ENCODE results near the gene BPIFA3.

The BPIFA3 gene

GRCh38 chr20:33224399-33224798, 7.2 kb downstream of the BPIFA3 start:
- DNase-seq (ENCODE audit: low read depth) = no peak

- no peak for DNase-seq (ENCODE audit: low read depth)
Measured at GRCh38 chr20:33229843-33230242, 12.7 kb downstream of the BPIFA3 start.

GRCh38 chr20:33231237-33231636, 14.1 kb downstream of the BPIFA3 start:
- no peak for DNase-seq (ENCODE audit: low read depth)

DNA sequence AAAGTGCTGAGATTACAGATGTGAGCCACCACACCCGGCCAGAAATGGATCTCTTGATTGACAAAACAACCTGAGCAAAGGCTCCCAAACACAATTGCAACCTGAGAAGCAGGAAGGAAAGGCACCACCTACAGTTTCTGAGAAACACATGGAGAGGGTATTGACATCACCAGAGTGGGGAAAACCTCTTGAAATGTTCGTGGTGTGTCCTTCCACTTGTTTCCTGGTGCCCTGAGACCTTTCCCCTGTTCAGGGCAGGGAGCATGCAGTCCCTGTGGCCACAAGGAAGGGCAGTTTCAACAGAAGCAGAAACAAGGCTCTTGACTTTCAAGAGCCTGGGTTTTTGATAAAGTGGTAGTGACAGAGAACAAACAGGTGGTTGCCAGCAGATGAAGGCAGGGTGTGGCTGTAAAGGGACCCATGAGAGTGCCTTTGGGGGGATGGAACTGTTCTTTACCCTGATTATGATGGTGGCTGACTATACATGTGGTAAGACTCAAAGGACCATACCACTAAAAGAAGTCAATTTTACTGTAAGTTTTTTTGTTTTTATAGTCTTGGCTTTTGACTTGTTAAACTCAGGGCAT, 15.4 kb downstream of the BPIFA3 start:
- no peak for DNase-seq (ENCODE audit: low read depth)

DNA sequence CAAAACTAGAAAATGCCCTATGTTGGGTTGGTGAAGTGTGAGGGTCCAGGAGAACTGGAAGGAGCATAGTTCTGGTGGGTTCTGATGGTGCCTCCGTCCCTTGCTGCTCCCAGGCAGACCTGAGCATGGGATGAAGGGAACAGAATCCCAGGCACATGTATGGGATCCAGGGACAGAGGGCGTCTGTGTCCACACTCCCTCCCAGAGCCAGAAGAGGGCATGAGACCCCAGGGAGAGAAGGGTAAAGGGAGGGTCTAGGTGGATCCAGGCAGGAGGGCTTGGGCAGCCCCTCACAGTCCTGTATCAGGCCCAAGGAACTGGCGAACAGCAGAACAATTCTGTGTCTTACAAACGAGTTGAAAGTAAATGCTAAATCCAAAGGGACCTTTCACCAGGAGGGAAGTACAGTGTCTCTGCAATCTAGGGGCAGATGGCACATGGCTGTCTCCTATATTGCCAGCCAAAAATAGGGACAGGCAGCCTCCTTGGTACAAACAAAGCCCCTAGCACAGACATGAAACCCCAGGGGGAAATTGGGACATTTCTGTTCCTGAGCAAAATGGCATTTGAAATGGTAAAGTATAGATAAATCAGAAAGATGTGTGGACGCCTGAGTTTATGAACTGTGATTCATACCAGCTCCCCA, 16.1 kb downstream of the BPIFA3 start:
- DNase-seq (ENCODE audit: low read depth) = no peak

GRCh38 chr20:33234050-33234449, 16.9 kb downstream of the BPIFA3 start:
- DNase-seq (ENCODE audit: low read depth) = no peak

DNA sequence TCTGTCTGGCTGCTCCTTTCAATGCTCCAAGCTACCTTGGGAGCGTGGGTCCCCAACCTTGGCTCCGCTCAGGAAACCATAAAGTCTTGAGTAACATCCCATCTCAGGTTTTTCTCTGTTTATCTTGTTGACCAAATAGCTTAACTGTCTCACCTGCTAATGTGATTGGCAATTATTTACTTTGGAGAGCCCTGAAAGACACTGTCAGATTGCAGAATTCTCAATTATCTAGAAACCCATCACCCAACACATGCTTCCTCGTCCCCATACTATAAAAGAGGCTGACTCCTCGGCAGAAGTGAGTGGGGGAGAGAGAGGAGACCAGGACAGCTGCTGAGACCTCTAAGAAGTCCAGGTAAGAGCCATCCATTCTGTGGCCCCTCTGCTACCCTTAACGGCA, 18.5 kb downstream of the BPIFA3 start, which contains the start of gene BPIFA1:
BPIFA1 (plus strand) TSS at position 301 of the 400 bp plus-strand sequence. CDS start 1,716 bp downstream, outside the sequence.
- no peak for DNase-seq (ENCODE audit: low read depth)

- DNase-seq (ENCODE audit: low read depth) = no peak
Measured at GRCh38 chr20:33236351-33236750, 19.2 kb downstream of the BPIFA3 start.

- DNase-seq (ENCODE audit: low read depth) = no peak
Measured at GRCh38 chr20:33237989-33238388, 20.8 kb downstream of the BPIFA3 start.

DNA sequence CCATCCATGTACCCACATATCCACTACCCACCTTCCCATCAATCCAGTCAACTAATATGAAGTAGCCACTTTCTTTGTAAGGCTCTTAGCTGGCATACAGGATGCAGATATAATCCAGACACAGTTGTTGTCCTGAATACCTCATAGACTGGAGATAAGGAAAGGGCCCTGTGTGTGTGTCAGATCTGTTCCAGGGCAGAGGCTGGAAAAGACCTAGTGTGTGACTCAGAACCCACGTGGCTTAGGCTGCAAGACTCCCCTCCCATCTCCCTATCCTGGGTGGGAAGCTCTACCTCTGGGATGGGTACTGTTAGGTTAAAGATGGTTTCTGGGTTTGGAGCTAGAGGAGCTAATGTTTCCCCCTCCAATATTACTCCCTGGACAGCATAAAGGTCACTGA, 22.3 kb downstream of the BPIFA3 start:
- DNase-seq (ENCODE audit: low read depth) = peak; percentile 1

GRCh38 chr20:33239979-33240736, 23.0 kb downstream of the BPIFA3 start:
- no peak for DNase-seq (ENCODE audit: low read depth)

GRCh38 chr20:33240923-33241322, 23.8 kb downstream of the BPIFA3 start:
- no peak for DNase-seq (ENCODE audit: low read depth)

DNA sequence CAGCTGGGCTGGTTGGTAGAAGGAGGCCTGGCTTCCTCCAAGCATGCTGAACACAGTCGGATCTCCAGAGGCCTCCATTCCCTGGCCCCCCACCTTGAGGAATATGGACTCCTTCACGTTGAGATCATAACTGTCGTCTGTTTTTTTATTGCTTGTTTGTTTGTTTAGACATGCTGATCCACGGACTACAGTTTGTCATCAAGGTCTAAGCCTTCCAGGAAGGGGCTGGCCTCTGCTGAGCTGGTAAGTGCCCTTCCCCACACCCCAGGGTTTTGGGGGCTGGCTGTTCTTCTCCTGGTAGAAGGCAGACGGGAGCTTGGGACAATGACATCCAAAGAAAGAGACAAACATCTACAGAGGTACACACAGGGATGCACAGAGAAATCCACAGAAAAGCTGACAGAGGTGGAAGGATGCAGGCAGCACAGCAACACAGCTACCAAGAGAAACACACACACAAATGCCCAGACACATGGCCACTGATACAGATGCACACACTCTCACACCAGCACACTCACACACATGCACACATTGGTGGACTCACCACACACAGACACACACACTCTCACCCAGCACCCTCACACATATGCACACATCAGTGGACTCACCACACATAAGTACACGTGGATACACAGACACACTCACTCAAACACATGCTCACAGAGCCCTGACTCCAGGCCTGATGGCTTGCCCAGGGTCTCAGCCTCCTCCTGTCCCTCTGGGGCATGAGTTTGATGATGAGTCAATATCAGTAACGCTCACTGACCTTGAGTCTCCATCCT, 25.4 kb downstream of the BPIFA3 start:
- DNase-seq (ENCODE audit: low read depth) = no peak

DNA sequence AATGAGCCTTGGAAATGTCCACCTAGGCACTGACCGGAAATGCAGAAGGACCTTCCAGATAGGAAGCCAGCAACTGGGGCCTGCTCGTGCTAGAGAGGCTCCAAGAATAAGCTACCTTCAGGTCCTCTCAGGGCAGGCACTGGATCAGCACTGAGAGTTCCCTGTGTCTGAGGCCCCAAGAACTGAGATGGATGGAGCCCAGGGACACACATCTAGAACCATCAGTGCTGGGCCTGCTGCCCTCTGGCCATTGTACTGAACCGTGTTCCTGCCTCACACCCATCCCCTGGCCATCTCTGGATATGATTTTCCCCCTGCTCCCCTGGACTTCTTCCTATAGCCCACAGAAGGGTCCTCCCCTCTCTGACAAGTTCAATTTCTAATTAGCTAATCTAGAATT, 28.9 kb downstream of the BPIFA3 start:
- DNase-seq (ENCODE audit: low read depth) = no peak

GRCh38 chr20:33249456-33249855, 32.3 kb downstream of the BPIFA3 start:
- DNase-seq (ENCODE audit: low read depth) = no peak

DNA sequence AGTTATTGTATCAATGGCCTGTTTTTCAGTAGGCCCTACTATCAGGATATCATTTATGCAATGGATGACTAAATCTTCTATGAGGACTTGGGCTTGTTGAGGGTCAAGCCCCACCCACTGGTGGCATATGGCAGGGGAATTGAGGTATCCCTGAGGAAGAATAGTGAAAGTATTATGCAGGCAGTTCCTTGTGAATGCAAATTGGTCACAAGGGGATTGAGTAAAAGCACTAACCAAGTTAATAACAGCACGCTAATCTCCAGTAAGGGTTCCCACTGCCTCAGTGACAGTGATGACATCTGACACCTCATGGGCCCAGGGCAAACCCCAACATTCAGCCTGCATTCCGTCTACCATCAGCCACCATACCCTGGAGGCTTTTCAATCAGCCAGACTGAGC, 33.5 kb downstream of the BPIFA3 start:
- no peak for DNase-seq (ENCODE audit: low read depth)

DNA sequence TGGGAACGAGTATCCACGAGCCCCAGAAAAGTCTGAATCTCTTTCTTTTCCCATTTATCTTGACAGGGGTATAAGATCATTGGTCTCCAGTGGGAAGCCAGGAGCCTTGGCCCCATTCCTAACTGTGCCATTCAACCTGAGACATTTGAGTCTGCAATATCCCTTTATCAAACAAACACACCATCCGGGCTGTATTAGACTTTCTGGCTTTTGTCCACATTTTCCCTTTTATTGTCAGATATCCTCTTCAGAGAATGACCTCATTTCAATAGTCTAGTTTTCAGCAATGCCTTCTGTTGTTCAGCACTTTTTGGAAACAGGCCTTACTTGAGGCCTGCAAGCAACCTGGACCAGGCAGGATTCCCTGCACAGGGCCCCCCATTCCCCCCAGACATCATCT, 34.3 kb downstream of the BPIFA3 start:
- DNase-seq (ENCODE audit: low read depth) = no peak

- no peak for DNase-seq (ENCODE audit: low read depth)
Measured at GRCh38 chr20:33252460-33252859, 35.3 kb downstream of the BPIFA3 start.

- no peak for DNase-seq (ENCODE audit: low read depth)
Measured at GRCh38 chr20:33255005-33255404, 37.9 kb downstream of the BPIFA3 start.

DNA sequence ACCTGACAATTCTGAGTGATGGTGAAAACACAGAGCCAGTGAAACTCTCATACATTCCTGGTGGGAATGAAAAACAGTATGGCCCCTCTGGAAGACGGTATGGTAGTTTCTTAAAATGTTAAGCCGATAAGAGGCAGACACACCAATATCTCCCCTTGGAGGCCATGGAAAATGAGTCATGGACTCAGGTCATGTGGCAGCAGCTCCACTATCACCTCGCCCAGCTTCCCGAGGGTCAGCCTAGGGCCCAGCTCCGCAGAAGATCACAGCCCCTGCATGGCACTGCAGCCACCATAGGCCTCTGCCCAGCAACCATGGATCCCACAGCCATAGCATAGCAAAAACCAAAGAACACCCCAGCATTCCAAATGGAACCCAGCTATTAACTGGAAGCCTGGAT, 40.1 kb downstream of the BPIFA3 start:
- DNase-seq (ENCODE audit: low read depth) = no peak

DNA sequence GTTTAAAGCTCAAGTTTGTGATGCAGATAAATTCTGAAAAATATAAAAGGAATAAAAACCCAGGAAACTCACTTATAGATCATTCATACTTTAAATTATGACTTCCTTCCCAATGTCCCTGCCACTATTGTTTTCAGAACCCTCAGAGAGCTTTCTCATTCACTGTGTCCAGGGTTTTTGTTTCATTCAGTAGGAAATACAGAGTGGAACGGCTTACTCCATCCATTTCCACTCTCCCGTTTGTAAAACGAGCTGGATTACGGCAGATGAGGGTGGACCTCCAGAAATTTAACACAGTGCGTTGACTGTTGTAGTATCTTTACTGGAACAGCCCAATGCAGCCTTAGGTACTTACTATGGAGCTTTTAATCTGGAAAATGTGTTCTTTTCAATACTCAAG, 42.2 kb downstream of the BPIFA3 start:
- no peak for DNase-seq (ENCODE audit: low read depth)

DNA sequence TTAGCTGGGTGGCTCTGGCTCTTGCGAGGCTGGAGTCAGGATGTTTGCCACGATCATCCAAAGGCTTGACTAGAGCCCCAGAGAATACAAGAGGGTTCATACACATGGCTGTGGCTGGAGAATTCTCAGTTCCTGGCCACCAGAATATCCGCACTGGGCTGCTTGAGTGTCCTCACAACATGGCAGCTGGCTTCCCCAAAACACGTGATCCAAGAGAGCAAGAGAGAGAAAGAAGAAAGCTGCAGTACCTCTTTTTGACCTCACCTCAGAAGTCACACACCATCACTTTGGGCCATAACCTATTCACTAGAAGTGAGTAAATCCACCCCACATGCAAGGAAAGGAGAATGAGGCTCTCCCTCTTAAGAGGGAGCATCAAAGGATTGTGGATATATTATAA, 44.3 kb downstream of the BPIFA3 start:
- no peak for DNase-seq (ENCODE audit: low read depth)

- DNase-seq (ENCODE audit: low read depth) = peak; percentile 74
Measured at GRCh38 chr20:33262658-33263065, 45.5 kb downstream of the BPIFA3 start.
